Fibroblast of the aortic adventitia (primary cell): ENCODE results near the gene COA8. TPM values are rescaled to one million over a fixed set of nuclear protein-coding genes. Genes with fewer than 3 reads are reported as not detected.

Experiments
- DNase-seq: peaks from one replicate; pipeline ENCODE4 v3.0.0-alpha.2; 2010; ENCODE audit warnings: low read depth
- H3K4me3 ChIP-seq: 2 replicates; pipeline ENCODE4 v1.5.1; 2011; ENCODE audit warnings: low read depth, mild to moderate bottlenecking, control low read depth, low read length, moderate library complexity
- total RNA-seq: library from RNA; depleted of rRNA; stranded (reverse); fragments of >200 nt; gene quantifications from 2 replicates; pipeline ENCODE4 v1.2.3, GENCODE V29; 2012; ENCODE audit warnings: low replicate concordance
- TF ChIP-seq, protein P1 (sequence below): IDR thresholded peaks from 2 replicates; pipeline ENCODE4 v1.5.1; 2011; ENCODE audit warnings: mild to moderate bottlenecking, low read length, control low read depth, inconsistent platforms; ENCODE audit not compliant: insufficient read depth

The COA8 gene
- total RNA-seq, 1 donor = 23.6 TPM

DNA sequence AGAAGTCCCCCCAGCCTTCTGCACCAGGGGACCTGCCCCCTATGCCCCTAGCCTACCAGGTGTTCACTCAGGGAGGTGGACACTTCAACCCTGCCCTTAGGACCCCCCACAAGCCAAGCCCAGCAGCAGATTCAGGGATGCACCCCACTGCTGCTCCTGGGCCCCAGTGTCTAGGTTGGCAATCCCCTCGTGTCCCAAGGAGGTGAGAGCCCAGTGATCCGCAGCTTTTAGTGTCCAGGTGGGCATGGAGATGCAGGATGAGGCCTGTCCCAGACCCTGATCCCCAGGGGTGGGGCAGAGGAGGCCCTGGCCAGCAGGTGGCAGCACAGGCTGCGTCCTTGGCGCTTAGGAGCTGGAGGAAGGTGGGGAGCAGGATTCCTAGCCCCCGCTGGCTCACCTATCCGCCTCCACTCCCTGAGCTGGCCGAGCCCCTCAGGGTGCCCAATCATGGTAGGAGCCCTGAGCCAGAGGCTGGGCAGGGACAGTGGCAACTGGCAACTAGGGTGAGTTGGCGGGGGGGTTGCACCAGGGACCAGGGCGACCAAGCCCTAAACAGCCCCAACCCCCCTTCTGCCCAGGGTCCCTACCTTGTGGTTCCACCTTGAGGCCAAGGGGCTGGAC lies 44.2 kb upstream of the COA8 start:
- no peak overlapping the region for H3K4me3 ChIP-seq
- DNase-seq = peak; percentile 49
- TF ChIP-seq, protein P1, sequence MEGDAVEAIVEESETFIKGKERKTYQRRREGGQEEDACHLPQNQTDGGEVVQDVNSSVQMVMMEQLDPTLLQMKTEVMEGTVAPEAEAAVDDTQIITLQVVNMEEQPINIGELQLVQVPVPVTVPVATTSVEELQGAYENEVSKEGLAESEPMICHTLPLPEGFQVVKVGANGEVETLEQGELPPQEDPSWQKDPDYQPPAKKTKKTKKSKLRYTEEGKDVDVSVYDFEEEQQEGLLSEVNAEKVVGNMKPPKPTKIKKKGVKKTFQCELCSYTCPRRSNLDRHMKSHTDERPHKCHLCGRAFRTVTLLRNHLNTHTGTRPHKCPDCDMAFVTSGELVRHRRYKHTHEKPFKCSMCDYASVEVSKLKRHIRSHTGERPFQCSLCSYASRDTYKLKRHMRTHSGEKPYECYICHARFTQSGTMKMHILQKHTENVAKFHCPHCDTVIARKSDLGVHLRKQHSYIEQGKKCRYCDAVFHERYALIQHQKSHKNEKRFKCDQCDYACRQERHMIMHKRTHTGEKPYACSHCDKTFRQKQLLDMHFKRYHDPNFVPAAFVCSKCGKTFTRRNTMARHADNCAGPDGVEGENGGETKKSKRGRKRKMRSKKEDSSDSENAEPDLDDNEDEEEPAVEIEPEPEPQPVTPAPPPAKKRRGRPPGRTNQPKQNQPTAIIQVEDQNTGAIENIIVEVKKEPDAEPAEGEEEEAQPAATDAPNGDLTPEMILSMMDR = peak; percentile 95

DNA sequence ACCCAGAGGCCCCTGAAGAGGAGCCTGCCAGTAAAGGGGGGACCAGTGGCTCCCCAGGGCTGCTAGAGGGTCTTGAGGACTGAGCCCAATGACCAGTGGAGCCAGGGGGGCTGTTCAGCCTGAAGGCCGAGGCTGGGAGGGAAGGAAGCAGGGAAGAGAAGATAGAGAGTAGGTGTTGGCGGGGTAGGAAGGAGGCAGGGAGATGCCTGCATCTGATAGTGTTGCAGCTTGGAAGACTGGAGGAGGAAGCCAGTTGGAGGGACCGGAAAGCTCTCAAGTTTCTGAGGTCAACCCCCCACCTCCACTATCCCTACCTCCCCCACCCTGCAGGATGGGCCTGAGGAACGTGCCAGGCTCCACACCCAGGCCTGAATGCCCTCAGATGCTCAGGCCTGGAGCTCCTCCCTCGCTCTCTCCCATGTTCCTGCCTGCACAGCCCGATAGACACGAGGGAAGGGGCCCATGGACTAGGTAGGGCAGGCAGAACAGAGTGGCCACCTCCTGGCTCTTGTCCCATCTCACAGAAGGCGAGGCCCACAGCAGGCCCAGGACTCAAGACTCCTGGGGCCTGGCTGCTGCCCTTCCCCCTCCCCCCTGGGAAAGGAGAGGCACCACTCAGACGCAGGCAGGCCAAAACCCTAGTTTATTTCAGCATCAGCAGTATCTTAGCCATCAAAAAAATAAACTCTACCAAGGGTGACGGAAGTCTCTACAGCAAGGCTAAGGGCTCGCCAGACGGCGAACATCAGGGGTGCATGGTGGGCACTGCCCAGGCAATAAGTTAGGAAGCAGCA lies 43.5 kb upstream of the COA8 start:
- peak; percentile 58 for DNase-seq
- TF ChIP-seq, protein P1 = no peak
- no peak overlapping the region for H3K4me3 ChIP-seq

DNA sequence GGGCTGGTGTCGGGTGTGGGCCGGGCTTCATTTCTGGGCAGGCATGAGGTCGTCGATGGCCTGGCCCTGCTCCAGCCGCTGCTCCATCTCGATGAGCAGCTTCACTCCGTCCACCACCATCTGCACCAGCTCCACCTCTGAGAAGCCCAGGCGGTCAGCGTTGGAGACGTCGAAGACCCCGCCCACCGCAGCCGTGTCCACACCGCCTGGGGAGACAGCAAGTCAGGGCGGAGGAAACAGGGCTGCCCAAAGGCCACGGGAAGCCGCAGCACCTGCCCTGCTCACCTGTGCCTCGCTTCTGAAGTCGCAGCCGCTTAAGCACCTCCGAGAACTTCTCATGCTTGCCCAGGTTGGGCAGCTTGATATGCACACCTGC lies 42.9 kb upstream of the COA8 start:
- TF ChIP-seq, protein P1 = no peak
- no peak for DNase-seq
- H3K4me3 ChIP-seq = no peak overlapping the region

DNA sequence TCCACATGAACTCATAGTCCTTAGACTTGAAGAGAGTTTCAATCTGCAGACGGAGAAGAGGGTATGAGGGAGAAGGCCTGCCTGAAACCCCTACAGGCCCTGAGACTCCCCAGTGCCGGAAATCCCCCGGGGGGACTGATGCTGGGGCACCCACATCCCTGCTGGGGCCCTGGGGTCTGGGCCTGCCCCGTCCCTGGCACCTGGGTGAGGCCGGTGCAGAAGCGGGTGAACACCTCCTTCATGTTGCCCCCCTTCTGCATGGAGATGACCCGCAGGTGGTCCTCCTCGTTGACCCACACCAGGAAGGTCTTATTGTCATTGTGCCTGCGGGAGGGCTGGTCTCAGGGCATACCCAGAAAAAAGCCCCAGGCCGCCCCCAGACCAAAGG lies 42.5 kb upstream of the COA8 start:
- H3K4me3 ChIP-seq = no peak overlapping the region
- no peak for DNase-seq
- TF ChIP-seq, protein P1 = no peak

DNA sequence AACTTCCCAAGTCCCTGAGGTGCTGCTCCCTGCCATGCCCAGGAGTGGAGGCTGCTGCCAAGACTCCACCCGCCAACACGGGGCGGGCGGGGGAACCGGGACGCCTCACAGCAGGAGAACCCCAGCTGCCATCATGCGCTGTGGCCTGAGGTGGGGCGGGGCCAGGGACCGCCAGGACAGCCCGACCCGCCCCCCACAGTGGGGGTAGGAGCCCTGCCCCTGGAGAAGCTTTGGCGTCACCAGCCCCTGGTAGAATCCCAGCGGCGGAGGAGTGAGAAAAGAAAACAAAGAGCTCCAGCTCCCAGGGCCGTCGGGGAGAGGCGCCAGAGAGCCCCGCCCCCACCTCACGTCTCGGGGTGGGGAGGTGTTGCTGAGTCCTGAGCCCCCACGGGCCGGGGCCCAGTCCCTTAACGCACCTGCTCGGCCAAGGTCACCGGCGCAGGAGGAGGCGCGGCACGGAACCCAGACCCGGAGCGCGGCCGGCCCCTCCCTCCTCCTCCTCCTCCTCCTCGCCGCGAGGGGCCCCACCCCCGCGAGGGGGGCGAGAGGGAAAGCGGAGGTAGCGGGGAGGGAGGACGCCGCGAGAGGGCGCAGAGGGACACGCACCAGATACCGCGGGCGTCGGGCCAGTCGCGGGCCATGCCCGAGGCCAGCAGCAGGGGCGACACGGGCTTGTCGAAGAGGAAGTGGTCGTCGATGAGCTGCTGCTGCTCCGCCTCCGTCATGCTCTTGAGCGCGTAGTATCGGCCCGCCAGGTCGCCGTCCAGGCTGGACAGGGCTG lies 41.9 kb upstream of the COA8 start:
- TF ChIP-seq, protein P1 = peak; percentile 42
- peak overlapping the region; percentile 57 for H3K4me3 ChIP-seq
- peak; percentile 41 for DNase-seq

DNA sequence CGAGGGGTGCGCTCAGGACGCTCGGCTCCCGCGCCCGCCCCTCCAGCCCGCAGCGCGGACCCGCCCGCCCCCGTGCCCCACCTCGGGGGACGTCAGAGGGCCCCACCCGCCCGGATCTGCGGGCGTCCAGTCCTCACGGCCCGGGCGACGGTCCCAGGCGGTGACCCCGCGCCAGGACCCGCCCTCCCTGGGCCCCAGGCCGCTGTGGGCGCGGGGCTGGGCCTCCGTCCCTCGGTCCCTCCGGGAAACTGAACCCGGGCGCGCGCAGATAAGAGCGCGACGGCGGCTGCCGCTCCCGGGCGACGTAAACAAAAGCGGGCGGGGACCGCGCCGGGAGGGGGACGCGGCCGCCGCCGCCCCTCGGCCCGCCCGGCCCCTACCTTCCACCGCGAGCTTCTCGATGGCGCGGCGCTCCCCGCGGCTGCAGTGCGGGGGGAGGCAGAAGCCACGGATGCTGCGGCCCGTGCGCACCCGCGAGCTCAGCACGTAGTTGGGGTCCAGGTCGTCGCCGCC lies 41.3 kb upstream of the COA8 start:
- no peak for DNase-seq
- peak overlapping the region; percentile 60 for H3K4me3 ChIP-seq
- TF ChIP-seq, protein P1 = no peak
